Measurements from ENCODE around the gene GRM1. TPM values are rescaled to one million over a fixed set of nuclear protein-coding genes. Genes with fewer than 3 reads are reported as not detected.

GRM1 gene
- total and polyA plus RNA-seq, 12 donors = under 0.01 to 1.3 (median 0.07) TPM; not detected in 3

DNA sequence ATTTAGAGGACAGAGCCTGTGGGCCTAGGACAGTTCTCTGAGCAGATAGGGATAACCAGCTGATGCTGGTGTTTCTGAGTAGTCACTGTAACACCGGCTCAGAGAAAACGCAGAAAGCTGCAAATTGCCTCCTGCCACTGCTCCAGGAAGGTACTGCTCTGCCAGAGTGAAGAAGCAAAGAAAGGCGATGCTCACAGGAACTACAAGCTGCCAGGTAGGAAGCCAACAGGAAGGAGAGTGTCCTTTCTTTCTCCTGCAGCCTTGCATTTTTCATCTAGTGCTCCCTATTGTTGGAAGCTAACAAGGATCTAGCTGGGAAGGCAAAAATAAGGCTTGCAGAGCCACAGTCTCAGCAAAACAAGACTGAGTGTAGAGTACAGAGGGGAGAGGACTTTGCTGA, 444.1 kb downstream of the GRM1 start:
- intact Hi-C loops (cut with DNase I) = no loop called here
- WGBS, 4 donors = 69 to 77% (median 75%) methylated on average over 3 of the region's 3 CpGs

DNA sequence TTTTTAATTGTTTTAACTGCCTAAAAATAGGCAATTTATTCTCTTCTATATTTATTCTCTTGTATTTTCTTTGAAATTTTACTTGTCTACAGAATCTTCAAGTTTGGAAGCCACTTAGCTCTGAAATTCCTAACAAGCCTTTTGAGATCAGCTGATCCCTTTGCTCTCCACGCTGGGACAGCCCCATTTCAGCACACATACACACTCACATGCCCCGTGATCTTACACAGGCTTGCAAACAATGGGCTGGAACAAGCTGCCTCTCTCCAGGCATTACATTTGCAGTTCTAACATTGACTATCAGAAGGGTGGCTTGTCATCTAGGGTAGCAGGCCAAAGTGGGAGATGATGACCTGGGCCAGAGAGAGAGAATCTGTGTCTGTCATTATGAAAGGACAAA, 452.7 kb downstream of the GRM1 start:
- intact Hi-C loops (cut with DNase I) = no loop called here

More for the DNA sequence above, 444.1 kb downstream of the GRM1 start:
- TF ChIP-seq, protein P1, sequence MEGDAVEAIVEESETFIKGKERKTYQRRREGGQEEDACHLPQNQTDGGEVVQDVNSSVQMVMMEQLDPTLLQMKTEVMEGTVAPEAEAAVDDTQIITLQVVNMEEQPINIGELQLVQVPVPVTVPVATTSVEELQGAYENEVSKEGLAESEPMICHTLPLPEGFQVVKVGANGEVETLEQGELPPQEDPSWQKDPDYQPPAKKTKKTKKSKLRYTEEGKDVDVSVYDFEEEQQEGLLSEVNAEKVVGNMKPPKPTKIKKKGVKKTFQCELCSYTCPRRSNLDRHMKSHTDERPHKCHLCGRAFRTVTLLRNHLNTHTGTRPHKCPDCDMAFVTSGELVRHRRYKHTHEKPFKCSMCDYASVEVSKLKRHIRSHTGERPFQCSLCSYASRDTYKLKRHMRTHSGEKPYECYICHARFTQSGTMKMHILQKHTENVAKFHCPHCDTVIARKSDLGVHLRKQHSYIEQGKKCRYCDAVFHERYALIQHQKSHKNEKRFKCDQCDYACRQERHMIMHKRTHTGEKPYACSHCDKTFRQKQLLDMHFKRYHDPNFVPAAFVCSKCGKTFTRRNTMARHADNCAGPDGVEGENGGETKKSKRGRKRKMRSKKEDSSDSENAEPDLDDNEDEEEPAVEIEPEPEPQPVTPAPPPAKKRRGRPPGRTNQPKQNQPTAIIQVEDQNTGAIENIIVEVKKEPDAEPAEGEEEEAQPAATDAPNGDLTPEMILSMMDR (IDR thresholded peaks at IDR 0.05) = no peak
- TF ChIP-seq POLR2A (IDR thresholded peaks at IDR 0.05) = no peak
- no peak for DNase-seq
- H3K4me3 ChIP-seq = no peak overlapping the region
- no peaks in the 10 kb centered on the region for H3K4me1 ChIP-seq (replicated peaks in 1 of 2)
- H3K9me3 ChIP-seq (replicated peaks in 1 of 3) = no peaks in the 10 kb centered on the region
- H3K27me3 ChIP-seq = no peaks in the 10 kb centered on the region
- no peaks in the 10 kb centered on the region for H3K36me3 ChIP-seq (replicated peaks in 1 of 2)
- no peak overlapping the region for H3K27ac ChIP-seq

DNA sequence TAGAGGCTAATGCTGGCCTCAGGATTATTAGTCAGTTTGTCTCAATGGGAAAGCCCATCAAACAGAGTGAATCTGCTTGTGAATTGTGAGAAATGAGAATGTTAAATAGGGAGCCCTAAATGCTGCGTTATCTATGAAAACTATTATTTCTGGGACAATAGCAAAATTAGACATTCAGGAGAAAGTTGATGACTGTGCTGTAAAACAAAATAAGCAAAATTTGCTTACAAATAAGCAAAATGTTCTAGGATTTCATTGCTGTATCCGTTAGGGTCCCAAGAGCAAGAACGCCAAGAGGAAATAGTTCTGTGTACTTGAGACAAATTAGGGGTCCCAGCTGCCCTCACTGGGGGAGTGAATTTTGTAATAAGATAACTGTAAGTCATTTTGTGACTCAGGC, 455.5 kb downstream of the GRM1 start:
- Histone ChIP-seq H3K9me3 (replicated peaks in 1 of 3) (no peaks in the 10 kb centered on the region), H3K36me3 (replicated peaks in 1 of 2) (no peaks in the 10 kb centered on the region), H3K27ac (no peak overlapping the region), H3K4me3 (no peak overlapping the region), H3K27me3 (no peaks in the 10 kb centered on the region), H3K4me1 (replicated peaks in 1 of 2) (no peaks in the 10 kb centered on the region)
- no peak for DNase-seq
- intact Hi-C loops (cut with DNase I) = no loop called here
- WGBS, 4 donors = 74 to 88% (median 79%) methylated on average over 3 of the region's 3 CpGs
- no peak for TF ChIP-seq POLR2A (IDR thresholded peaks at IDR 0.05)
- TF ChIP-seq, protein P1 (IDR thresholded peaks at IDR 0.05) = no peak

More for the DNA sequence above, 452.7 kb downstream of the GRM1 start:
- DNase-seq = no peak
- Histone ChIP-seq H3K36me3 (replicated peaks in 1 of 2) (no peaks in the 10 kb centered on the region), H3K9me3 (replicated peaks in 1 of 3) (no peaks in the 10 kb centered on the region), H3K4me1 (replicated peaks in 1 of 2) (no peaks in the 10 kb centered on the region), H3K4me3 (no peak overlapping the region), H3K27ac (no peak overlapping the region), H3K27me3 (no peaks in the 10 kb centered on the region)
- TF ChIP-seq POLR2A (IDR thresholded peaks at IDR 0.05) = no peak
- TF ChIP-seq, protein P1 (IDR thresholded peaks at IDR 0.05) = no peak
- WGBS, 4 donors = 74 to 79% (median 76%) methylated on average over 2 of the region's 2 CpGs

Small RNA genes lying within 50 kb of the gene (small RNA-seq; reads per million reads assigned to genes)
- 0 to 0.08 reads per million in 2 donors for gene RNA5SP222

Other genes with a start within 250 kb of the GRM1 start
- 10 to 100 TPM in 2 of 9 donors, 1 to 10 TPM in 7; 4.4 to 13.1 (median 8.6) TPM for gene FBXO30, start 214.3 kb upstream of the GRM1 start, total RNA-seq
- 10 to 100 TPM in 1 of 3 donors, 1 to 10 TPM in 2; 3.8 to 10.4 (median 4.7) TPM for gene FBXO30, start 214.3 kb upstream of the GRM1 start, polyA plus RNA-seq
- 10 to 100 TPM in 8 of 9 donors, 1 to 10 TPM in 1; 9.6 to 42.3 (median 14.9) TPM for gene SHPRH, start 64.7 kb upstream of the GRM1 start, total RNA-seq
- 1 to 10 TPM; 2.8 to 7.8 (median 4.9) TPM for gene SHPRH, start 64.7 kb upstream of the GRM1 start, polyA plus RNA-seq

Measured in adrenal gland (tissue), 12 donors.